ENCODE measurements around the gene LHFPL6.

LHFPL6 gene

GRCh38 chr13:39411511-39411910 lies 191.5 kb downstream of the LHFPL6 start:
- DNase-seq (ENCODE audit: low read depth) = no peak

DNA sequence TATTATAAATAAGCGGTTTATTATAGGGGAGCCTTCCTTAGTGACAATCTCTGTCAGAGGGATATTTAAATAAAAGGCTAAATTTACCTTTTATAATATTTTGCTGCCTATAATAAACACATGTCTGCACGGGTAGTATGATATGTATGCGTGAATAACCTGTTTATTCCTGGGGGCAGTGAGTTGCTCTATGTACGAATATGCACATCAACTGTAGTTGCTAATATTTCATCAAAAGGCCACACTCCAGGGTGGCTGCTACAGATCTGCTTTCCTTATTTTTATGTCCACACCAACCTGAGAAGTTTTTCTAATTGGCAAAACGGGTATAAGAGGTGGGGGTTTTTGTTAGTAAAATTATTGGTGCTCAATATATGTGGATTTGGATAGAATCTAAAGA lies 192.0 kb downstream of the LHFPL6 start:
- no peak for DNase-seq (ENCODE audit: low read depth)

- DNase-seq (ENCODE audit: low read depth) = no peak
Observed at GRCh38 chr13:39410096-39410901, 192.7 kb downstream of the LHFPL6 start.

DNA sequence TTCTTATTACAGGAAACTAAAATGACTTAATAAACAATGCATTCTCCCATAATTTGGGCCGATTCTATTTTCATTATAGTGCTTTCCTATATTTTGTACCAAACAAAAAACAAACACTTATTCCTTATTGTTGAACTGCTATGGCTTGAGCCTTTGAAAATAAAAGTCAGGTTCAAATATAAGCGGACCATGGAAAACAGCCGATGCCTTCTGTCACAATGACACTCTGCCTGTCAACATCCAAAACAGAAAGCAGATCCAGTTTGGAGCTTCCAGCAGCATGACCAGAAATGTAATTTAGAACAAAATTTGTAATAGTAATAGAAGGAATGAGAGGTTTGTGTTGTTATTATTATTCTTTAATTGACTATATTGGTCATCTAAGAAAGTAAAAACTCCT lies 194.5 kb downstream of the LHFPL6 start:
- DNase-seq (ENCODE audit: low read depth) = no peak

DNA sequence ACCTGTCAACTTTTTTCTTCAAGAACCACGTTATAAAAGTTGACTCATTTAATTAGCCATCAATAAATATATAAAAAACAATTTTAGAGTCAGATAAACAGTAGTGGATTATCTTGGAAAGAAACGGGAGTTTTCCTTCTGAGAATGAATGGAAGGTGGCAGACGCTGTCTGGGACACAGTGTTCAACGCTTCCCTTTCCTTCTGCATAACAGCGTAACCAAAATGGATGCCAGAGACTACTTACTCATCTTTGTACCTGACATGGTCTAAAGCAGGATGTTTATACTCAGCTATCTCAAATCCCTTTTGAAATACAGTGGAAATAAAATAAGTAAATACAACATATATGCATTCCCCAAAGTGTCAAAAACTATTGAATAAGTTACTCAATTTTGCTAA lies 195.2 kb downstream of the LHFPL6 start:
- no peak for DNase-seq (ENCODE audit: low read depth)

- DNase-seq (ENCODE audit: low read depth) = no peak
Observed at GRCh38 chr13:39407138-39407537, 195.9 kb downstream of the LHFPL6 start.

GRCh38 chr13:39406688-39407087 lies 196.3 kb downstream of the LHFPL6 start:
- peak; percentile 34 for DNase-seq (ENCODE audit: low read depth)

- no peak for DNase-seq (ENCODE audit: low read depth)
Observed at GRCh38 chr13:39405596-39406205, 197.3 kb downstream of the LHFPL6 start.

- peak; percentile 42 for DNase-seq (ENCODE audit: low read depth)
Observed at GRCh38 chr13:39405107-39405506, 197.9 kb downstream of the LHFPL6 start.

DNA sequence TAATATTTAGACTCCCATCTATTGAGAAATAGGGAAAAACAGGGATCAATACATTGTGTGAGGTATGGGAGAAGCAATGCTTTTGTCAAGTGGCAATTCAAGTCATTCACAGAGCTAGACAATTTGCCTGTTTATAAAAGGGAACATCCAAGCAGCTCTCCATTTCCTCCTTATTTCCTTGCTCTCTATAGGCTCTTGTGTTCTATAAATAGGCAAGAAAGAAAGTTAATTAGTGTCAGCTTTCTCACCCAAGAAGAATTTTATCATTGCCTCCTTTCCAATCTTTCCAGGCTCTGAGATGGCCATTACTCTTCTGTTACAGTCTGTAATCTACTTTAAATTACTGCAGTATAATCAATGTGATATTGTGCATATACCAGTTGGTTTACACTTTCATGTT lies 199.9 kb downstream of the LHFPL6 start:
- no peak for DNase-seq (ENCODE audit: low read depth)

GRCh38 chr13:39402221-39402970 lies 200.6 kb downstream of the LHFPL6 start:
- DNase-seq (ENCODE audit: low read depth) = no peak

GRCh38 chr13:39401756-39402155 lies 201.2 kb downstream of the LHFPL6 start:
- no peak for DNase-seq (ENCODE audit: low read depth)

GRCh38 chr13:39401046-39401705 lies 201.8 kb downstream of the LHFPL6 start:
- DNase-seq (ENCODE audit: low read depth) = no peak

GRCh38 chr13:39399102-39399501 lies 203.9 kb downstream of the LHFPL6 start:
- no peak for DNase-seq (ENCODE audit: low read depth)

GRCh38 chr13:39397896-39398265 lies 205.1 kb downstream of the LHFPL6 start:
- no peak for DNase-seq (ENCODE audit: low read depth)

- no peak for DNase-seq (ENCODE audit: low read depth)
Observed at GRCh38 chr13:39397226-39397895, 205.6 kb downstream of the LHFPL6 start.

DNA sequence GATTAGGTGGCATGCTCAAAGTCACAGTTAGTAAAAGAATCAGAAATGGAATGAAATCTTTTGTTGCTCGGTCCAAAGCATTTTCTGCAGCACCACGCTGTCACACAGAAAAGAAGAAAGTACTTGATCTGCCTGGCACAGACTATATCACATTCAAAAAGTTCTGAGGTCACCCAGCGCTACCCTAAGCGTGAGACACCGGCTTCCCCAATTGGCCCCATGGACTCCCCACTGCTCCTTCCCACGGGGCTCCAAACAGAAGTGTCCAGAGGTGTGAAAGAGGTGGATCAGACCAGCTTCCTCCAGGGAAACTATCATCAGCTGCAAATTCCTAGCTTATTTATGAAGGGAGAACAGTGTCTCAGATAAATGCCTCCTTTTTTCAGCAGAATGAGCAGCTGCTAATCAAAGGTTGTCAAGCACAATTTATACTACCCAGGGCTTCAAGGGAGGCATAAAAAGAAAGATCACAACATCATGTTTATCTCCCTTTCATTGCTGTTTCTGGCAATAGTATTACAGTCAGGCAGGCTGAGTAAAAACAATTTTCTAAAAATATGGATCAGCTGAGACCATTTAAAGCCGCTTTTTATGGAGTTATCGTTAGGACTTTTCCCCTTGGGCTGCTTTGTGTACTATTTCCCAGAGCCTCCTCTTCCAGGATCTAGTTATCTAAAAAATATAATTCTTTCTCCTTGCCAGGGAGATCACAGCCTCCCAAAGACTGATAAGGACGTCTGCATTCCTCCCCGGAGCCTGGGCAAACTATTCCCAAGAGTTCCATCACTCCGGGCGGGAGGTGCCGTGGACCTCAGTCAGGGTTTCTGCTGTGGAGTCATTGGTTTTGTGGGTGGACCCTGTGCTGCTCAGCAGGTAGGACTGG lies 208.0 kb downstream of the LHFPL6 start:
- no peak for DNase-seq (ENCODE audit: low read depth)

GRCh38 chr13:39391761-39392160 lies 211.2 kb downstream of the LHFPL6 start:
- DNase-seq (ENCODE audit: low read depth) = no peak

GRCh38 chr13:39389013-39389412 lies 214.0 kb downstream of the LHFPL6 start:
- DNase-seq (ENCODE audit: low read depth) = no peak

DNA sequence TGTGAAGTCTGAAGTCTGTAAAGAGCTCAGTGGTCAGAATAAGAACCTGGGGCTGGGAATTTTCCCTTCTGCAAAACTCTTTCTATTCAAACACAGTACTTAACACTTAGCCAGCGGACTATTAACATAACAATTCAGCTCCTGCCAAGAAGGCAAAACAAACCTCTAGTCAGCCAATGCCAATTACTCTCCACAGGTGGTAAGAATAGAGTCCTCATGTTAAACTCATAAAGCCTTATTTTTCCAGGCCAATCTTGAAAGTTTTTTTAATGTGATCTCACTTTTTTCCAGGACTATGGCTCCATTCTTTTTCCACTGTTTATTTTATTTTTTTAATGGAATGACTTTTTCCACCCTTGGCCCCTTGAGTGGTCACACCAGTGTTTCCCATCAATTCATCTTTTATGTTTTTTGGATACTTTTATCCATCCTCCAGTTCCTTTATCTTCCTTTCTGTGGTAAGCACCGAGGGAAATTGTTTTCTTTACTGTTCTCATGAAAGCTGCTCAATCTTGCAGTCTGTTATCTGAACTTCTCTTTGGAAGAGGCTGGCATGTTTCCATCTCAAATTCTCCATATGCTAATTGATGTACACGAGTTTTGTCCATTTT lies 217.3 kb downstream of the LHFPL6 start:
- DNase-seq (ENCODE audit: low read depth) = no peak

GRCh38 chr13:39385154-39385553 lies 217.8 kb downstream of the LHFPL6 start:
- DNase-seq (ENCODE audit: low read depth) = peak; percentile 15
